ENCODE data around the gene ZNF580. TPM values are rescaled to one million over a fixed set of nuclear protein-coding genes. Genes with fewer than 3 reads are reported as not detected.

The ZNF580 gene
- total RNA-seq, 1 donor from 2014 or later: 81.2 TPM

GRCh38 chr19:55642153-55643002 is 1.6 kb downstream of the ZNF580 start:
- H3K9me3 Mint-ChIP-seq: peaks cover 3% of the 10 kb centered on the region
- H3K27ac Mint-ChIP-seq: peak overlapping the region; percentile 96
- ATAC-seq (ENCODE audit: low read depth) (peak; percentile 7), DNase-seq (peak; percentile 53)
- intact Hi-C loops (cut with micrococcal nuclease): loop anchor here (1.0 to 10.0 kb wide), 6 partner anchors 7 to 1178 kb away; partner anchors contain the start of genes C19orf85, ISOC2, LENG9 and ZSCAN5A
- peaks cover 36% of the 10 kb centered on the region for H3K36me3 Mint-ChIP-seq (ENCODE audit: low read depth)
- peak overlapping the region; percentile 86 for H3K4me3 Mint-ChIP-seq
- POLR2A ChIA-PET: interaction anchor here (0.9 to 4.7 kb wide), 14 partner anchors 8 to 388 kb away, joined by 3 to 47 read pairs (median 6); partner anchors contain the start of genes FIZ1, U2AF2, UBE2S and ZNF628
- CTCF ChIA-PET: interaction anchor here (0.8 to 1.8 kb wide), 3 partner anchors 10 to 167 kb away, joined by 3 to 10 read pairs (median 7); no protein-coding TSS in a partner anchor
- TF ChIP-seq, protein P1, sequence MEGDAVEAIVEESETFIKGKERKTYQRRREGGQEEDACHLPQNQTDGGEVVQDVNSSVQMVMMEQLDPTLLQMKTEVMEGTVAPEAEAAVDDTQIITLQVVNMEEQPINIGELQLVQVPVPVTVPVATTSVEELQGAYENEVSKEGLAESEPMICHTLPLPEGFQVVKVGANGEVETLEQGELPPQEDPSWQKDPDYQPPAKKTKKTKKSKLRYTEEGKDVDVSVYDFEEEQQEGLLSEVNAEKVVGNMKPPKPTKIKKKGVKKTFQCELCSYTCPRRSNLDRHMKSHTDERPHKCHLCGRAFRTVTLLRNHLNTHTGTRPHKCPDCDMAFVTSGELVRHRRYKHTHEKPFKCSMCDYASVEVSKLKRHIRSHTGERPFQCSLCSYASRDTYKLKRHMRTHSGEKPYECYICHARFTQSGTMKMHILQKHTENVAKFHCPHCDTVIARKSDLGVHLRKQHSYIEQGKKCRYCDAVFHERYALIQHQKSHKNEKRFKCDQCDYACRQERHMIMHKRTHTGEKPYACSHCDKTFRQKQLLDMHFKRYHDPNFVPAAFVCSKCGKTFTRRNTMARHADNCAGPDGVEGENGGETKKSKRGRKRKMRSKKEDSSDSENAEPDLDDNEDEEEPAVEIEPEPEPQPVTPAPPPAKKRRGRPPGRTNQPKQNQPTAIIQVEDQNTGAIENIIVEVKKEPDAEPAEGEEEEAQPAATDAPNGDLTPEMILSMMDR (IDR thresholded peaks at IDR 0.05): no peak
- peaks cover 72% of the 10 kb centered on the region for H3K4me1 Mint-ChIP-seq
- no peaks in the 10 kb centered on the region for H3K27me3 Mint-ChIP-seq

DNA sequence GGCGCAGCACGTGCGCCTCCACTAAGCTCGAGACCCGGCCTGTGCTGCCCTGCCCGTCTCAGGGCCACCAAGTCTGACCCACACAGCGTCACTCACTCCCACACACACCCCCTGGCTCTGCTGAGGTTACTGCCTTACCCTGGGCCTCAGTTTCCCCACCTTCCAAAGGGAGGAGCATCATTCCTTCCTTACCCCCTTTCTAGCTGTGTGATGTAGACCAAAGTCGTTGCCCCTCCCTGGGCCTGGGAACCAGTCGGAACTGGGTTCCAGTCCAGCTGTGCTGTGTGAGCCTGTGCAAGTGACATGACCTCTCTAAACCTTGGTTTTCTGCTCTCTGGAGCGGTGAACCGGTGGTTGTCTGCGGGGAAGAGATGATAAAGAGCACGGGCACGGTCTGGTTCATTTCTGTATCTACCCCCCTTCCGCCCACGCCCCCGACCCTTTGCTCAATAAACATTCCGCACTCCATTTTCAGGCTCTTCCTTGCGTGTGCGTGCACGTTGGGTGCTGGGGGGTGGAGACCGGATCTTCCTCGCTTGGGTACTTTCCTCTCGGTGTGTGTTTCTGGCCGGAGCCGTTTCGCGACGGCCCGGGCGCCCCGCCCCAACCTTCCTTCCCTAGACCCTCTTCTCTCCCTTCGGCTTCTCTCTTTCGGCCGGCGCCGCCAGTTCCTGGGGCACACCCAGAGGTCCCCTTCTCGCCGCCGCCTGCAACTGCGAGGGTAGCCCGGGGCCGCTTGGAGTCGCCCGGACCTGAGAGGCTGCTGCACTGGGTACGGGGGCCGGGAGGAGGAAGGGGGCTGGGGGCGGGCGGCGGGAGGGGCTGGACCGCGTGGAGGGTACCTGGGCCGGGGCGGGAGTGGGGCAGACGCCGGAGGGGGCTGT is 2.4 kb downstream of the ZNF580 start, which contains the start of gene ZNF581:
Gene ZNF581, plus strand, starts transcription at position 647 of the 884 bp plus-strand sequence. CDS start 923 bp downstream, outside the sequence.
- intact Hi-C loops (cut with micrococcal nuclease): loop anchor here (1.0 to 10.0 kb wide), 6 partner anchors 8 to 1178 kb away; partner anchors contain the start of genes C19orf85, ISOC2, LENG9 and ZSCAN5A
- POLR2A ChIA-PET: interaction anchor here (1.1 to 4.7 kb wide), 12 partner anchors 9 to 389 kb away, joined by 3 to 47 read pairs (median 8); partner anchors contain the start of genes FIZ1, U2AF2, ZNF628 and ZNF784
- H3K27ac Mint-ChIP-seq: peak within 1 kb of the TSS; percentile 96

DNA sequence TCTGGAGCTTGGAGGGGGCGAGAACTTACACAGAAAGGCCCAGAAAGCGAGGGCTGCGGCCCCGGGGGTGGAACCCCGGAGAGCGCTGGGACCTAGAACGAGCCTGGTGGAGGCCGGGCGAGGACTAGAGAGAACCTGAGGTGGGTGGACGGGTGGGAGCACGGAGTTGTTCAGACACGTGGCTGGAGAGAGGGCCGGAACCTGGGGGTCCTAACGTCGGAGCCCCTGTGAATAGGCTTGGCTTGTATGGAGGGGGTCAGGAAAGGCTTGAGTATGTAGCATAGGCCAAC is 3.0 kb downstream of the ZNF580 start:
- peaks cover 69% of the 10 kb centered on the region for H3K4me1 Mint-ChIP-seq
- H3K9me3 Mint-ChIP-seq: peaks cover 3% of the 10 kb centered on the region
- ATAC-seq (ENCODE audit: low read depth) (no peak), DNase-seq (no peak)
- ChIA-PET POLR2A (interaction anchor here (1.4 to 4.7 kb wide), 5 partner anchors 9 to 167 kb away, joined by 3 to 47 read pairs (median 16); partner anchors contain the start of genes FIZ1 and U2AF2), CTCF (interaction anchor here (1.0 to 4.4 kb wide), 2 partner anchors 9 to 11 kb away, joined by 3 to 33 read pairs; no protein-coding TSS in a partner anchor)
- TF ChIP-seq, protein P1 (IDR thresholded peaks at IDR 0.05): no peak
- H3K27ac Mint-ChIP-seq: peak overlapping the region; percentile 96
- peaks cover 31% of the 10 kb centered on the region for H3K36me3 Mint-ChIP-seq (ENCODE audit: low read depth)
- H3K27me3 Mint-ChIP-seq: no peaks in the 10 kb centered on the region
- H3K4me3 Mint-ChIP-seq: peak overlapping the region; percentile 86
- intact Hi-C loops (cut with micrococcal nuclease): loop anchor here (1.0 to 10.0 kb wide), 6 partner anchors 9 to 1179 kb away; partner anchors contain the start of genes C19orf85, ISOC2, LENG9 and ZSCAN5A

More for the DNA sequence above, 2.4 kb downstream of the ZNF580 start, which contains the start of gene ZNF581:
- Mint-ChIP-seq H3K4me1 (peaks cover 67% of the 10 kb centered on the region), H3K9me3 (peaks cover 3% of the 10 kb centered on the region), H3K27me3 (no peaks in the 10 kb centered on the region), H3K36me3 (ENCODE audit: low read depth) (peaks cover 33% of the 10 kb centered on the region), H3K4me3 (peak within 1 kb of the TSS; percentile 86)
- ATAC-seq (ENCODE audit: low read depth) (peak; percentile 51), DNase-seq (peak; percentile 84)
- TF ChIP-seq, protein P1 (IDR thresholded peaks at IDR 0.05): no peak
- CTCF ChIA-PET: interaction anchor here (1.5 to 1.8 kb wide), 2 partner anchors 11 to 166 kb away, joined by 7 to 10 read pairs; no protein-coding TSS in a partner anchor

GRCh38 chr19:55644191-55644833 is 3.5 kb downstream of the ZNF580 start:
- TF ChIP-seq, protein P1 (IDR thresholded peaks at IDR 0.05): no peak
- ChIA-PET POLR2A (interaction anchor here (0.6 to 4.7 kb wide), 8 partner anchors 9 to 390 kb away, joined by 3 to 47 read pairs (median 14); partner anchors contain the start of genes FIZ1 and U2AF2), CTCF (interaction anchor here (1.0 to 4.4 kb wide), 2 partner anchors 9 to 11 kb away, joined by 3 to 33 read pairs; no protein-coding TSS in a partner anchor)
- peaks cover 67% of the 10 kb centered on the region for H3K4me1 Mint-ChIP-seq
- DNase-seq (no peak), ATAC-seq (ENCODE audit: low read depth) (no peak)
- H3K4me3 Mint-ChIP-seq: peak overlapping the region; percentile 86
- no peaks in the 10 kb centered on the region for H3K9me3 Mint-ChIP-seq
- intact Hi-C loops (cut with micrococcal nuclease): loop anchor here (5.0 to 10.0 kb wide), 4 partner anchors 182 to 1180 kb away; partner anchors contain the start of genes C19orf85, ISOC2, LENG9 and ZSCAN5A
- H3K27me3 Mint-ChIP-seq: no peaks in the 10 kb centered on the region
- H3K27ac Mint-ChIP-seq: peak overlapping the region; percentile 96
- H3K36me3 Mint-ChIP-seq (ENCODE audit: low read depth): peaks cover 28% of the 10 kb centered on the region

Measured in activated B cell treated with CpG ODN at 0.5 μM for 24 hours (primary cell).